GM12872 (cell line): Measurements from ENCODE around the gene UCN3.

Experiments used
- CTCF ChIP-seq: IDR thresholded peaks from 3 replicates; pipeline ENCODE4 v1.5.1; 2011; ENCODE audit warnings: low read depth, mild to moderate bottlenecking, low read length, moderate library complexity; ENCODE audit not compliant: insufficient read depth

Gene UCN3

DNA sequence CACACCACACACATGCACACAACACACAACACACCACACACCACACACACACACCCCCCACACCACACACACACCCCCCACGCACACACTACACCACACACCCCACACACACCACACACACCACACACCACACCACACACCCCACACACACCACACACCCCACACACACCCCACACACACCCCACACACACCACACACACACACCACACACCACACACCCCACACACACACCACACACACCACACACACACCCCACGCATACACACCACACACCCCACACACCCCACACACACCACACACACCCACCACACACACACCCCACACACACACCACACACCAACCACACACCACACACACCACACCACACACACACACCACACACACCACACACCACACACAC lies 16.4 kb downstream of the UCN3 start:
- TF ChIP-seq CTCF: no peak

DNA sequence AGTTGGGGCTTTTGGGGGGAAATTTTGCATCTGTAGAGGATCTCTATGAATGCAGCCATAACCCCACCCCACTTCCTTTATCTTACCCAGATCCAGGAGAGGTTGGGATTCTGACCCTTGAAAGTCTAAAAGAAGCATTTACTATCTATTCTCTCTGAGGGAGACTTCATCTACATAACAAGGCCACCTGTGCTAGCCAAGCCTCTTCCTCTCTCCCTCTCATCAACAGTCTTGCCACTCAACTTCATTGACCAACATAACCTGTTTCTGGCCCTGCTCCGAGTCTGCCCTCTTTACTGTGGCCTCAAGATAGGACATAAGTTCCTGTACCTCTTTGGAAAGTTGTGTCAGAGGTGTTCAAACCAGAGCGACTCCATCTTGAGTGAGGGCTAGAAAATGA lies 20.5 kb downstream of the UCN3 start:
- no peak for TF ChIP-seq CTCF

- TF ChIP-seq CTCF: no peak
Observed at GRCh38 chr10:5387169-5387568, 22.4 kb downstream of the UCN3 start.

DNA sequence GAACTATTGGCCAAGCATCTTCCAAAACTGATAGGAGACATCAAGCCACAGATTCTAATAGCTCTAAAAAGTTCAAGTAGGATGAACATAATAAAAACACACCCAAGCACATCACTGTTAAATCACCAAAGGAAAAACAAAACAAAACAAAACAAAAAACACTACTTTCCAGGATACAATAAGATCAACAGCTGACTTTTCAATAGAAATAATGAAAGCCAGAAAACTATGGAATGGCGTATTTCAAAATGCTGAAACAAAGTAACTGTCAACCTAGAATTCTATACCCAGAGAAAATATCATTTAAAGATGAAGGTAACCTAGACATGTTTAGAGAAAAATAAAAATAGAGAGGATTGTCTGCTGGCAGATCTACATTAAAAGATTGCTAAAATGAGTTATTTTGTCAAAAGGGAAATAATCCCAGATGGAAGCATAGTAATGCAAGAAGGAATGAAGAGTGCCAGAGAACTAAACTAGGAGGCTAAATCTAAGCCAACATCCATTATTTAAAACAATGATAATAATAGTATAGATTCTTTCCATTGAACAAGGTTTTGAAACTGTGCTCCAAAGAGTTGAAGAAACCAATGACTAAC lies 25.9 kb downstream of the UCN3 start:
- TF ChIP-seq CTCF: no peak

DNA sequence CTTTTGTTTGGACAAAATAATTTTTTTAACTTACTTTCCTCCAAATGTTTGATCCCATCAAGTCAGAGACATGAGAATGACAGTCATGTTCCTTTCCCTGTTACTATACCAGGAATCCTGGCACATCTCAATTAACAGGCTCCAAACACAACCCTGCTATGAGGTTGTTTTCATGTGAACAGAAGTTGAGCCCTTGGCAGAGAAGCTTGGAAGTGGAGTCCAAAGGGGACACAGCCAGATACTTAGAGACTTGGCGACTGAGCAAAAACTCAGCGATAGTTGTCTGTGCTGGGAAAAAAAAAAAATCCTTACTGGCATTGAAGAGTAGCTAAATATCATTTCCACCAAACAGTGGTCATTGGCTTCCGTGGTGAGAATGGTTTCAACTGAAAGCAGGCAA lies 27.0 kb downstream of the UCN3 start:
- no peak for TF ChIP-seq CTCF

- no peak for TF ChIP-seq CTCF
Observed at GRCh38 chr10:5393529-5393928, 28.8 kb downstream of the UCN3 start.

DNA sequence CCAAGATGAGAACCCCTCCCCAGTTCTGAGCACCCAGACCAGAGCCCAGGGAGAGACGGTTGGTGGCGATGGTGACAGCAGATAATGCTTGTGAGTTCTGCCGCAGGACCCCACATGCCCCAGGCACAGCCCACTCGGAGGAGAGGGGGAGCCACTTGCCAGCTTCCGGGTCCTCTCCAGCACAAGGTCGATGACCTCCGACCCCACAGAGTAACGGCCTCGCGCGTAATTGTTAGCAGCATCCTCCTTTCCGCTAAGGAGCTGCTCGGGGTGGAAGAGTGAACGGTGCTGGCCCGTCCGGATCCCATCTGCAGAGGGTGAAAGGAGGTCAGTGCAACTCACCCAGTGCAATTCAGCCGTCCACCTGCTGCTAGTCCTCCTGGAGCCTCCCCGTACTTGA lies 30.4 kb downstream of the UCN3 start:
- no peak for TF ChIP-seq CTCF
